Natural killer cell (primary cell): ENCODE results near the gene PXDN. TPM values are rescaled to one million over a fixed set of nuclear protein-coding genes. Genes with fewer than 3 reads are reported as not detected.

Experiments used
- ATAC-seq, 3 donors: fragments of 150-1000 bp in 2 of 3; fragments of 200-7000 bp in 1 of 3; cut with Tn5 transposase; 1 replicate in 1 of 3; 2 replicates in 2 of 3; pipeline ENCODE4 v1.10.0; 2021; ENCODE audit warnings: mild to moderate bottlenecking in 2 of 3, moderate library complexity in 2 of 3
- DNase-seq, 2 donors: peaks; one replicate each; pipeline versions ENCODE4 v3.0.0 to v3.0.0-alpha.2; 2013 to 2021; ENCODE audit warnings: mixed read lengths in 1 of 2
- H3K27ac ChIP-seq: one replicate; pipeline ENCODE4 v1.5.1; 2013; ENCODE audit warnings: mild to moderate bottlenecking, low read length
- H3K27me3 ChIP-seq: one replicate; pipeline ENCODE4 v1.6.1; 2013; ENCODE audit warnings: low read length; ENCODE audit not compliant: control insufficient read depth, insufficient read depth
- H3K36me3 ChIP-seq: one replicate; pipeline ENCODE4 v1.6.1; 2013; ENCODE audit warnings: low read length; ENCODE audit not compliant: control insufficient read depth, insufficient read depth
- H3K4me1 ChIP-seq: one replicate; pipeline ENCODE4 v1.6.1; 2013; ENCODE audit warnings: low read length; ENCODE audit not compliant: control insufficient read depth, insufficient read depth
- H3K4me3 ChIP-seq: one replicate; pipeline ENCODE4 v1.5.1; 2013; ENCODE audit warnings: low read length
- H3K9me3 ChIP-seq: one replicate; pipeline ENCODE4 v1.6.1; 2013; ENCODE audit warnings: low read length; ENCODE audit not compliant: control insufficient read depth, insufficient read depth
- H3K27ac Mint-ChIP-seq, 2 donors: one replicate each; pipeline ENCODE4 v1.8.0; 2022; ENCODE audit warnings: mild to moderate bottlenecking in 2 of 2, mixed read lengths in 2 of 2, moderate library complexity in 1 of 2
- H3K27me3 Mint-ChIP-seq, 2 donors: one replicate each; pipeline ENCODE4 v1.8.0; 2022; ENCODE audit warnings: low read depth in 2 of 2, mixed read lengths in 2 of 2
- H3K36me3 Mint-ChIP-seq: one replicate; pipeline ENCODE4 v1.8.0; 2022; ENCODE audit warnings: mixed read lengths
- H3K4me1 Mint-ChIP-seq, 2 donors: one replicate each; pipeline ENCODE4 v1.8.0; 2022; ENCODE audit warnings: mixed read lengths in 2 of 2
- H3K4me3 Mint-ChIP-seq: one replicate; pipeline ENCODE4 v1.8.0; 2022; ENCODE audit warnings: mild to moderate bottlenecking, moderate library complexity, mixed read lengths
- H3K9me3 Mint-ChIP-seq, 2 donors: one replicate each; pipeline ENCODE4 v1.8.0; 2022; ENCODE audit warnings: mixed read lengths in 2 of 2
- CTCF ChIP-seq: fragments of 200-600 bp; IDR thresholded peaks from one replicate; pipeline ENCODE4 v1.8.0; 2022; ENCODE audit warnings: antibody characterized with exemption
- WGBS: methylation state at CpG from one replicate; pipeline ENCODE4 v1.1.7; 2013; ENCODE audit warnings: missing lambda C conversion rate; ENCODE audit not compliant: insufficient coverage; 5-methylcytosine and 5-hydroxymethylcytosine counted together
- intact Hi-C: fragments of 100-400 bp; cut with micrococcal nuclease; formaldehyde crosslinking; loops from one replicate; pipeline ENCODE4 v1.14.2; 2022
- total RNA-seq, 4 donors: library from RNA; stranded (reverse); fragments of 120-200 nt in 1 of 4; gene quantifications; one replicate each; pipeline versions ENCODE4 v1.2.3 to v1.2.4, GENCODE V29; 2013 to 2022

PXDN gene
- total RNA-seq, 3 donors from 2014 or later (not counting 1 experiment from before 2014, with no cell fraction given), result 2.1 to 3.7 (median 2.5) TPM

GRCh38 chr2:1641523-1641922 lies 102.8 kb downstream of the PXDN start:
- Histone ChIP-seq H3K27ac (no peak overlapping the region), H3K4me1 (no peaks in the 10 kb centered on the region), H3K27me3 (no peaks in the 10 kb centered on the region), H3K9me3 (no peaks in the 10 kb centered on the region), H3K36me3 (no peaks in the 10 kb centered on the region), H3K4me3 (no peak overlapping the region)
- Mint-ChIP-seq H3K27ac (no peak overlapping the region), H3K4me1 (no peaks in the 10 kb centered on the region), H3K9me3 (no peaks in the 10 kb centered on the region), H3K27me3 (no peaks in the 10 kb centered on the region), H3K36me3 (no peaks in the 10 kb centered on the region), H3K4me3 (no peak overlapping the region)
- no peak for DNase-seq
- TF ChIP-seq CTCF, result no peak
- WGBS, result 96% methylated on average over 3 of the region's 3 CpGs
- intact Hi-C loops, result no loop called here
- ATAC-seq, result no peak

- no peaks in the 10 kb centered on the region for H3K4me1 ChIP-seq
- ATAC-seq (no peak), DNase-seq (no peak)
- no peaks in the 10 kb centered on the region for H3K9me3 Mint-ChIP-seq
- no peaks in the 10 kb centered on the region for H3K4me1 Mint-ChIP-seq
- H3K4me3 ChIP-seq, result no peak overlapping the region
- no peaks in the 10 kb centered on the region for H3K36me3 ChIP-seq
- 83% methylated on average over 17 of the region's 17 CpGs for WGBS
- no peaks in the 10 kb centered on the region for H3K36me3 Mint-ChIP-seq
- H3K27me3 Mint-ChIP-seq, result no peaks in the 10 kb centered on the region
- H3K9me3 ChIP-seq, result no peaks in the 10 kb centered on the region
- no peak overlapping the region for H3K27ac Mint-ChIP-seq
- H3K27me3 ChIP-seq, result no peaks in the 10 kb centered on the region
- intact Hi-C loops, result no loop called here
- no peak overlapping the region for H3K27ac ChIP-seq
- no peak for TF ChIP-seq CTCF
- H3K4me3 Mint-ChIP-seq, result no peak overlapping the region
These were observed 103.8 kb downstream of the PXDN start for GRCh38 chr2:1640301-1641135.

GRCh38 chr2:1639086-1639858 lies 105.0 kb downstream of the PXDN start:
- Mint-ChIP-seq H3K36me3 (no peaks in the 10 kb centered on the region), H3K27ac (no peak overlapping the region), H3K9me3 (no peaks in the 10 kb centered on the region), H3K4me1 (no peaks in the 10 kb centered on the region), H3K4me3 (no peak overlapping the region), H3K27me3 (no peaks in the 10 kb centered on the region)
- Histone ChIP-seq H3K9me3 (no peaks in the 10 kb centered on the region), H3K4me1 (no peaks in the 10 kb centered on the region), H3K27me3 (no peaks in the 10 kb centered on the region), H3K4me3 (no peak overlapping the region), H3K36me3 (no peaks in the 10 kb centered on the region), H3K27ac (no peak overlapping the region)
- no peak for DNase-seq
- 90% methylated on average over 25 of the region's 25 CpGs for WGBS
- no peak for TF ChIP-seq CTCF
- intact Hi-C loops, result no loop called here
- no peak for ATAC-seq
